Fibroblast of the aortic adventitia (primary cell): ENCODE measurements around the gene SLC35A1. TPM values are rescaled to one million over a fixed set of nuclear protein-coding genes. Genes with fewer than 3 reads are reported as not detected.

Experiments used
- DNase-seq: peaks from one replicate; pipeline ENCODE4 v3.0.0-alpha.2; 2010; ENCODE audit warnings: low read depth
- H3K4me3 ChIP-seq: 2 replicates; pipeline ENCODE4 v1.5.1; 2011; ENCODE audit warnings: low read depth, mild to moderate bottlenecking, control low read depth, low read length, moderate library complexity
- total RNA-seq: library from RNA; depleted of rRNA; stranded (reverse); fragments of >200 nt; gene quantifications from 2 replicates; pipeline ENCODE4 v1.2.3, GENCODE V29; 2012; ENCODE audit warnings: low replicate concordance
- TF ChIP-seq, protein P1 (sequence below): IDR thresholded peaks from 2 replicates; pipeline ENCODE4 v1.5.1; 2011; ENCODE audit warnings: mild to moderate bottlenecking, low read length, control low read depth, inconsistent platforms; ENCODE audit not compliant: insufficient read depth

SLC35A1 gene
- total RNA-seq, 1 donor: 17.1 TPM

DNA sequence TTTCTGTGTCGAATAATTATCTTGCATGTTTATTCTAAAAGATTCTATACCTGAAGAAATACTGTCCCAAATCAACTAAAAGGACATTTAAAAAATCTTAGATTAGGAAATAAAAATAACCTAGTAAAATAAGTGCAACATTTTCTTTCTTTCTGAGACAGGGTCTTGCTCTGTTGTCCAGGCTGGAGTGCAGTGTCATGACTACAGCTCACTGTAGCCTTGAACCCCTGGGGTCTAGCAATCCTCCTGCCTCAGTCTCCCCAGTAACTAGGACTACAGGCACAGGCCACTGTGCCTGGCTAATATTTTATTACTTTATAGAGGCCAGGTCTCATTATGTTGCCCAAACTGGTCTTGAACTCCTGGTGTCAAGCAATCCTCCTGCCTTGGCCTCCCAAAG, 68.3 kb downstream of the SLC35A1 start:
- no peak for DNase-seq
- TF ChIP-seq, protein P1, sequence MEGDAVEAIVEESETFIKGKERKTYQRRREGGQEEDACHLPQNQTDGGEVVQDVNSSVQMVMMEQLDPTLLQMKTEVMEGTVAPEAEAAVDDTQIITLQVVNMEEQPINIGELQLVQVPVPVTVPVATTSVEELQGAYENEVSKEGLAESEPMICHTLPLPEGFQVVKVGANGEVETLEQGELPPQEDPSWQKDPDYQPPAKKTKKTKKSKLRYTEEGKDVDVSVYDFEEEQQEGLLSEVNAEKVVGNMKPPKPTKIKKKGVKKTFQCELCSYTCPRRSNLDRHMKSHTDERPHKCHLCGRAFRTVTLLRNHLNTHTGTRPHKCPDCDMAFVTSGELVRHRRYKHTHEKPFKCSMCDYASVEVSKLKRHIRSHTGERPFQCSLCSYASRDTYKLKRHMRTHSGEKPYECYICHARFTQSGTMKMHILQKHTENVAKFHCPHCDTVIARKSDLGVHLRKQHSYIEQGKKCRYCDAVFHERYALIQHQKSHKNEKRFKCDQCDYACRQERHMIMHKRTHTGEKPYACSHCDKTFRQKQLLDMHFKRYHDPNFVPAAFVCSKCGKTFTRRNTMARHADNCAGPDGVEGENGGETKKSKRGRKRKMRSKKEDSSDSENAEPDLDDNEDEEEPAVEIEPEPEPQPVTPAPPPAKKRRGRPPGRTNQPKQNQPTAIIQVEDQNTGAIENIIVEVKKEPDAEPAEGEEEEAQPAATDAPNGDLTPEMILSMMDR: no peak
- no peak overlapping the region for H3K4me3 ChIP-seq

- DNase-seq: no peak
- TF ChIP-seq, protein P1: no peak
- H3K4me3 ChIP-seq: no peak overlapping the region
These were observed 69.0 kb downstream of the SLC35A1 start for GRCh38 chr6:87541744-87542143.

DNA sequence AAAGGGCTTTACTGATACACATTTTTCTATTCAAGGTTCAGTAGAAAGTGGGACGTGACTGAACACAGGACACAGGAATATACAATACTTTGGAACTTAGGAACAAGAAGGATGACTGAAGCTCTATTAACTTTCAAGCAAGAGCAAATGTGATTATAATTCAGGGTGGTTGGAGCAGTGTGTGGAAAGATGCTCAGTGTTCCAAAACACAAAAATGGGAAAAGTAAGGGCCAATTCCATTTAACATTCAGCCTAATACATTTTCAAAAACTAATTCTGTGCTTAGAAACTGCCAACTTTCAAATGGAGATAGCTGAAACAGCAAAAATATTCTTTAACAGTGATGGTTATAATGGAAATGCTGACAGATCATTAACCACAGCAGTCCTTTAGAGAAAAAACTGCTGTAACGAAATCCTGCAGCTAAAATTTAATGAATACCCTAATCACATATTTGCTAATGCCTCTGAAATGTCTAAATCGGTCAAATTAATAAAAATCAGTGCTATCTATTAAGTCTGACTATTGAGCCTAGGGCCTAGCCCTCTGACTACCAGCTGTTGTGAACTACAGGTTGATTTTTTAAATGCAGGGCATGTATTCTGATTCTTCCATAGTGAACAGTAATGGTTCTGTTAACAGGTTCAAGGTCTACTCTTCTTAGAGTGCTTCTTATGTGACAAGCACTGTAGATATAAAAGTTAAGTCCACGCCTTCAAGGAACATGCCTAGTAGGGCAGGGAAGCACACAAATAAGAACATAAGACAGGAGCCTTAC, 71.1 kb downstream of the SLC35A1 start:
- TF ChIP-seq, protein P1: no peak
- H3K4me3 ChIP-seq: no peak overlapping the region
- DNase-seq: no peak

DNA sequence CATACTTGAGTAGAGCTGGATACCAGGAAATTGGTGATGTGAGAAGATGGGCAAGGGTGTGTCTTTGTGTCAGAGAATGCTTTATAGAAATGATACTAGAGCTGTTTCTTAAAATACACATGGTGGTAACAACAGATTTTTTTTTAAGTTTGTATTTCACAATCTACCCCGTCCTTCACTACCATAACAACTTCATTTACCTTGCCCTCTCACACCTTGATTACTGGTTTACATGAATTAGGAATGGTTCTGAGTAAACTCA, 71.6 kb downstream of the SLC35A1 start:
- H3K4me3 ChIP-seq: no peak overlapping the region
- DNase-seq: no peak
- TF ChIP-seq, protein P1: no peak

DNA sequence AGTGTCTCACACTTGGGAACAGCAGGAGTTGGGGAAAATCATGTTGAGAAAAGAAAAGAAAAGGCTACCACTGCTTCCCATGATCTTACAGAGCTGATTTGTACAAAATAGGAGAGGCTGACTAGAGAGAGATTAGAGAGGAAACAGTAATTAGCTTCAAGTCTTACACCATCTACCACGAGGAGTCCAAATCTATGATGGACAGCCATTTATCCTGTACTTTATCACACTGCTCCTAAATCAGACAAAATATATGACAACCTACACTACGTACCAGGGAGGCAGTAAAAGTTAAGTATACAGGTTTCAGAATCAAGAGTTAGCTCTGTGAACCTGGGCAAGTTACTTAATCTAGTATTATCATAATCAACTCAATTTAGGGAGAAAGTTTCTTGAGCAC, 79.0 kb downstream of the SLC35A1 start:
- no peak for DNase-seq
- TF ChIP-seq, protein P1: no peak
- H3K4me3 ChIP-seq: no peak overlapping the region

DNA sequence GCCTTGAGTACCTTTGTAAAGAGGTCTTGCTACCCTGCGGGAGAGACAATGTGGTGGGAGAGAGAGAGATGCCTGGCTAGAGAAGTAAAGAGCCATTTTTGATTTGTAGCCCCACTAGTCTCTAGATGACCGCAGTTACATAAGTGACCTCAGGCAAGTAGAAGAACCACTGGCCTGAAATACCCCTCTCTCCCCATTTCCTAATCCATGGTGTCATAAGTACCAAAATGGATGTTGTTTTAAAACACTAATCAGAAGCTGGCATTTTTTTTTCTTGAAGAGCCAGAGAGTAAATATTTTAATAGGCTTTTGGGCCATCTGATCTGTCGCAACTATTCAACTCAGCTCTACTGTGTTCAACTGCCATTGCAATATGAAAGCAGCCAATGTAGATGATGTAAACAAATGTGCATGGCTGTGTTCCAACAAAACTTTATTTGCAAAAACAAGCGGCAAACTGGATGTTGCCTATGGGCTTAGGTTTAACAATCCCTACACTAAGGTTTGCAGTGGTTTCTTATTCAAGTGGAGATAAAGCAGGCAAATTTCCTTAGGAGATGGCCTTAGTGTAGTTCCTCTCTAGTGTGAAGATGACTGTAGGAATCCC, 80.5 kb downstream of the SLC35A1 start:
- TF ChIP-seq, protein P1: no peak
- DNase-seq: no peak
- no peak overlapping the region for H3K4me3 ChIP-seq
